ENCODE data around the gene ERMN. TPM values are rescaled to one million over a fixed set of nuclear protein-coding genes. Genes with fewer than 3 reads are reported as not detected.
A peak's percentile ranks its signal among the peaks of the same experiment; 100 is the strongest.
"Not testable (repeated sequence)": the region's sequence is repeated elsewhere in the genome, so short reads cannot be mapped to it uniquely, and the experiment has no call there.

ERMN gene
- total RNA-seq, 1 donor = 0.18 TPM

GRCh38 chr2:157361526-157361925 is 35.9 kb upstream of the ERMN start:
- no peak for DNase-seq (ENCODE audit: low read depth)
- TF ChIP-seq CTCF (IDR thresholded peaks at IDR 0.05; ENCODE audit: insufficient read depth, low read length) = no peak
- no peak overlapping the region for H3K4me3 ChIP-seq (ENCODE audit: low read depth, low read length)

GRCh38 chr2:157359628-157360027 is 34.0 kb upstream of the ERMN start:
- H3K4me3 ChIP-seq (ENCODE audit: low read depth, low read length) = no peak overlapping the region
- no peak for TF ChIP-seq CTCF (IDR thresholded peaks at IDR 0.05; ENCODE audit: insufficient read depth, low read length)
- DNase-seq (ENCODE audit: low read depth) = no peak

GRCh38 chr2:157355618-157356017 is 30.0 kb upstream of the ERMN start:
- peak; percentile 51 for DNase-seq (ENCODE audit: low read depth)
- no peak overlapping the region for H3K4me3 ChIP-seq (ENCODE audit: low read depth, low read length)
- no peak for TF ChIP-seq CTCF (IDR thresholded peaks at IDR 0.05; ENCODE audit: insufficient read depth, low read length)

GRCh38 chr2:157349949-157350515 is 24.4 kb upstream of the ERMN start:
- no peak overlapping the region for H3K4me3 ChIP-seq (ENCODE audit: low read depth, low read length)
- TF ChIP-seq CTCF (IDR thresholded peaks at IDR 0.05; ENCODE audit: insufficient read depth, low read length) = no peak
- peak; percentile 52 for DNase-seq (ENCODE audit: low read depth)

GRCh38 chr2:157348291-157348921 is 22.8 kb upstream of the ERMN start:
- no peak for DNase-seq (ENCODE audit: low read depth)
- TF ChIP-seq CTCF (IDR thresholded peaks at IDR 0.05; ENCODE audit: insufficient read depth, low read length) = no peak
- no peak overlapping the region for H3K4me3 ChIP-seq (ENCODE audit: low read depth, low read length)

- TF ChIP-seq CTCF (IDR thresholded peaks at IDR 0.05; ENCODE audit: insufficient read depth, low read length) = no peak
- no peak for DNase-seq (ENCODE audit: low read depth)
- H3K4me3 ChIP-seq (ENCODE audit: low read depth, low read length) = no peak overlapping the region
Observed at GRCh38 chr2:157345647-157346389, 20.2 kb upstream of the ERMN start.

- H3K4me3 ChIP-seq (ENCODE audit: low read depth, low read length) = not testable (repeated sequence)
- peak; percentile 22 for DNase-seq (ENCODE audit: low read depth)
Observed at GRCh38 chr2:157341381-157341780, 15.8 kb upstream of the ERMN start.

Data from fibroblast of the aortic adventitia (primary cell).